GM12892 (cell line): Measurements from ENCODE around the gene TMEM165.
"Not testable (repeated sequence)": the region's sequence is repeated elsewhere in the genome, so short reads cannot be mapped to it uniquely, and the experiment has no call there.

Experiments
- POLR2A ChIP-seq: IDR thresholded peaks from 2 replicates; pipeline ENCODE4 v1.6.1; 2011; ENCODE audit warnings: low read depth, low read length, control low read depth
- POLR2AphosphoS5 ChIP-seq: IDR thresholded peaks from 2 replicates; pipeline ENCODE4 v1.6.1; 2011; ENCODE audit warnings: low read depth, low read length, control low read depth
- TAF1 ChIP-seq: IDR thresholded peaks from 2 replicates; pipeline ENCODE4 v1.6.1; 2011; ENCODE audit warnings: low read depth, mild to moderate bottlenecking, control low read depth, low read length, borderline replicate concordance

- TF ChIP-seq TAF1, POLR2A, POLR2AphosphoS5: not testable (repeated sequence)
Measured at GRCh38 chr4:55350870-55351269, 44.9 kb upstream of the TMEM165 start.
